Measurements from ENCODE around the gene TUSC2.
A peak's percentile ranks its signal among the peaks of the same experiment; 100 is the strongest.
"Not testable (repeated sequence)": the region's sequence is repeated elsewhere in the genome, so short reads cannot be mapped to it uniquely, and the experiment has no call there.

Gene TUSC2

GRCh38 chr3:50316657-50317242, 11.3 kb downstream of the TUSC2 start:
- FAIRE-seq, result no peak

- no peak for FAIRE-seq
Observed at GRCh38 chr3:50314816-50315215, 13.2 kb downstream of the TUSC2 start.

- no peak for FAIRE-seq
Observed at GRCh38 chr3:50314342-50314741, 13.7 kb downstream of the TUSC2 start.

GRCh38 chr3:50312041-50312440, 16.0 kb downstream of the TUSC2 start:
- FAIRE-seq, result not testable (repeated sequence)

GRCh38 chr3:50304601-50305000, 23.4 kb downstream of the TUSC2 start:
- FAIRE-seq, result no peak

DNA sequence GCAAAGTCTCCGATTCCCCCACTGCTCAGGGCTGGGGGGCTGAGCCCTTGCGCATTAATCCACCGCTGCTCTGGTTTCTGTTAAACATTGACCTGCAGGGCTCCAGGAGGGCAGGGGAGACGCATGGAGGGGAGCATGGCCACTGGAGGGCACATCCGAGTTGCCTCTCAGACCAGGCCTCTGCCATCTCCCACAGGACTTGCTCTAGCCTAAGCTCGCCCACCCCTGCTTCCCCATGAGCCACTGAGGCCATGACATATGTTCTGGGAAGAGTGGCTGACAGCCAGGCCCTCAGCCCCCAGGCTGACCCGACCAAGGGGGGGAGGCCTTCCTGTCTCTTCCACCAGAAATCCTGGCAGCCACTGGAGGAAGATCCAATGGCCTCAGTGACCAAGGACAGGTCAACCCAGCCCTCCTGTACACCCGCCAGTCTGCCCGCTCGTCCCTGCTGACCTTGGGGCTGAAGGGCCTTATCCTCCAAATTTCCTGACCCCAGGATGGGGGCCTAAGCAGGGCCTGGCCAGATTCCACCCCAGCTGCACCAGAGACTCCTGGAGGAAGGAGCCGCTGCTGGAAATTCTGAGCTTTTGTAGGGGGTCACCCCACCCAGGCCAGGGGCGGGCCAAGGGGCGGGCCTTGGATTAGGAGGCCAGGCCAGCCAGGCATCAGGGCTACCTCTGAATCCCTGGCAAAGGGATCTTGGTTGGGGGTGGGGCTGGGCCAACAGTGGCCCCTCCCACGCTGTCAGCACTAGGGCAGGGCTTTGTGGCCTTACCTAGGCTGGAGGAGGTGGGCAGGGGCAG, 24.8 kb downstream of the TUSC2 start, which contains the start of gene HYAL1:
Gene HYAL1, minus strand, starts transcription at position 562 of the 803 bp plus-strand sequence. CDS start 618 bp downstream, outside the sequence.
- no peak for FAIRE-seq

- no peak for FAIRE-seq
Observed at GRCh38 chr3:50302095-50303012, 25.7 kb downstream of the TUSC2 start.

GRCh38 chr3:50300681-50301254, 27.3 kb downstream of the TUSC2 start:
- FAIRE-seq, result no peak

DNA sequence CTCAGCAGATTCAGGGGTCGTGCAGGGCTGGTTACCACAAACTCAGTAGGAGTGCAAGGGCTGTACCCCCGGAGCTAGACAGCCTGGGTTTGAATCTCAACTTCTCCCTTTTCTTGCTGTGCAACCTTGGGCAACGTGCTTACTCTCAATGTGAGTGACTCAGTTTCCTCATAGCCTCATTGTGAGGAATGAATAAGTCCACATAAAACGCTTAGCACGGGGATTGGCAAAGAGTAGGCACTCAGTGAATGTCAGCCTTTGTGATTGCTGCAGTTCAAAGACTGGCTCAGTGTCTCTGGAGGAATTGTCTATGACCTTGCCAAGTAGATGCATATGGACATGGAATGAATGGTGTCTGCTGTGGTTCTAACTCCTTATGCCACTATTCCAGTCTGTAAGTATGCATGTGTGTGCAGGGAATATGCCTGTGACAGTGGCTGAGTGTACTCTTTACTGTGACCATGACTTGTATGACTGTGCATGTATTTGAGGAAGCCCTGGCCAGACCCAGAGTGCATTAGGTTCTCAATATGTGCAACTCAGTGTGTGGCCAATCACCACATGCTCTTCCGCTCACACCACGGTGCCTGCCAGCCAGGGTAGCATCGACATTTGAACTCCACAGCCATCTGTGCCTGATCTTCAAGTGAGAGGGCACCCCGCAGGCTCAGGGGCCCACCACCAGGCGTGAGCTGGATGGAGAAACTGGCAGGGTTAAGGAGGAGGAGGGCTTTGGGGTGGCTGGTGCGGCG, 27.9 kb downstream of the TUSC2 start:
- no peak for FAIRE-seq

GRCh38 chr3:50299638-50299928, 28.4 kb downstream of the TUSC2 start:
- FAIRE-seq, result no peak

GRCh38 chr3:50298836-50299637, 29.0 kb downstream of the TUSC2 start, which contains the start of the genes HYAL3 and NAA80:
Gene HYAL3, minus strand, starts transcription at chr3:50299405. Its CDS starts 3,803 bp downstream, at chr3:50295602.
Gene NAA80, minus strand, starts transcription at chr3:50299405. Its CDS starts 1,942 bp downstream, at chr3:50297463.
- FAIRE-seq, result peak; percentile 93

DNA sequence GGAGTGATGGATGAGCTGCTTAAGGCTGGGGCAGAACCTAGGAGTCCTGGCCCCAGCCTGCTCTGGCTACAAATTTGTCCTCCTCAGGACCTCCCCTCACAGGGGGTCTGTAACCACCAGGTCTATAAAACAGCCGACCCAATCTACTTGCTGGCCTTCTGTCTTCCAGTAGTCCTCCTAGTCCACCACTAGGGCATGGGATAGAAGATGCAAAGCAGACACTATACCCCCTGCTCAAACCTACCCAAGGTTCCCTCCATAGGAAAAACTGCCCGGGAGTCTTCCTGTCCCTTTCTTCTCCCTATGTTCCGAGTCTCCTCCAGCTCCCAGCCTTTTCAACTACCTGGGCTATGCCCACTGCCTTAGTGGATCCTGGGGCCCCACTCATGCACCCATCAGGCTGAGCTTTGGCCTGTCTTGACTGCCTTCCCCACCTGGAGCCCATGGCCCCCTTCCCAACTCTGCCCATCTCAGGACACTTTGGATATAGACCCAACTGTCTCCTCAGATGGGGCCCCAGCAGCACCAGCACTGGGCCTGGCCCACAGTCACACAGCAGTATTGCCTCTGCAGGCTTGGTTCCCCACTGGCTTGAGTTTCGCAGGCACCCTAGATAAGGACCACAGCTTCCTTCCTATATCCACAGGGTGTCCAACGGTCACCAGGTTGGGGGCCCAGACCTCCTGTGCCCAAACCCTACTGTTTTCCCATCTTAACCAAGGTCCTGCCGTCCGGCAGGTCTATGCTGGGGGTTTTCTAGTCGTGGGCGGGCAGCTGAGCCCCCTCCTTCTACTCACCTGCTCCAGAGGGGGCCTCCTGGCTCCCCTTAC, 29.9 kb downstream of the TUSC2 start:
- no peak for FAIRE-seq

GRCh38 chr3:50297384-50297775, 30.6 kb downstream of the TUSC2 start:
- FAIRE-seq, result no peak

DNA sequence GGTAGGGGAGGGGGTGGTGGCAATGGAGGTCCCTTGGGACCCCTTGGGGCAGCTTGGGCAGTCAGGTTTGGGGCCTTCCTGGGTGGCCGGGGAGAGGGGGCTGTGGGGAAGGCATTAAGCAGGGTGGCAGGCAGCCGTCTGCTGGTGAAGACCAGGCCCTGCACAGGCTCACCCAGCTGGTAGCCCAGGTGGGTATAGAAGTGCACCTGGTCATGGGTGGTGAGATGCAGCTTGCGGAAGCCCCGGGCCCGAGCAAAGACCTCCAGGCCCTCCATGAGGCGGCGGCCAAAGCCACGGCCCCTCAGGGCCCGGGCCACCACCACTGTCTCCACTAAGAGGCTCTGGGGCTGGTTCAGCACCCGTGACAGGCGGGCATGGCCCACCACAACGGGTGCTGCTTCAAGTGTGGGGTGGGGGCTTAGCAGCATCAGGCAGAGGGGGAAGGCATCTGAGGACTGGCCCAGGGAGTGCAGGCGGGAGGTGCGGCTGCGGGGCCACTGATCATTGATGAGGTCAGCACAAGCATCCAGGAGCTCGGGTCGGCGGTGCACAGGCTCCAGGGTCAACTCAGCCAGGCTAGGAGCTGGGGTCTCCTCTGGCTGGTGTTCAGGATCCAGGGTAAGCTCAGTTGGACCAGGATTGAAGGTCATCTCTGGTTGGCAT, 31.2 kb downstream of the TUSC2 start:
- FAIRE-seq, result no peak

DNA sequence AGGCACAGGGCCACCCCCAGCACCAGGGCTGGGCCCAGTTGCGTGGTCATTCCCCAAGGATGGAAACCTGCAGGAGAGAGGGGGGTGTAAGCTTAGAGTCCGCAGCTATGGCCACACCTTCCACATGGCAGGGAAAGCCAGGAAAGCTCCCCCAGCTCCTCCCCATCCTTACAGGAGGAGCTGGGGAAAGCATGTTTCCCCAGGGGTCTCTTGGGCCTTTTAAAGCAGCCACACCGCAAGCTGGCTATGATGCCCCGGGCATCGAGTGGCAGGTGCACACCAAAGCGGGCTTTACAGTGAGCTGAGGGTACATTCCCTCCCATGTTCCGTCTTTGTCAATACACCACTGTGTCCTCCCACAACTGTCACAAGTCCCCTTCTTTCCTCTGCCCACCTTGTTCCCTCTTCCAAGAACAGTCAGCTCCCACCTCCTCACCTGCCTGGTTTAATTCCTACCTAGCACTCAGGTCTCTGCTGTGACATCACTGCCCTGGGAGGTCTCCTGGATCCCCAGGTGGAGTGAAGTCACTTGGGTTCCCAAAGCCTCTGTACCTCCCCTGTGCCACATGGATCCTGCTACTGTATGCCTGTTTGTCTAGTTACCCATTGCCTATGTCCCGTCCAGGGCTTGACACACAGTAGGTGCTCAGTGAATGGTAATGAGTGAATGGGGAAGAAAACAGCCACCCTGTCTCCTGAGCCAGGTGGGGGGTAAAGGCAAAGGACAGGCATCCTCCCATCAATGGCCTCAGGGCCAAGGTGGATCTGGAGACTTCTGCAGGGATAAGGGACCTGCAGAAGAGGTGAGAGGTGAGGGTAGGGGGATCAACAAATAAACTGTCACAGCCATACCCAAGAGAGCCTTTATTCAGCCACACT, 32.2 kb downstream of the TUSC2 start:
- no peak for FAIRE-seq

DNA sequence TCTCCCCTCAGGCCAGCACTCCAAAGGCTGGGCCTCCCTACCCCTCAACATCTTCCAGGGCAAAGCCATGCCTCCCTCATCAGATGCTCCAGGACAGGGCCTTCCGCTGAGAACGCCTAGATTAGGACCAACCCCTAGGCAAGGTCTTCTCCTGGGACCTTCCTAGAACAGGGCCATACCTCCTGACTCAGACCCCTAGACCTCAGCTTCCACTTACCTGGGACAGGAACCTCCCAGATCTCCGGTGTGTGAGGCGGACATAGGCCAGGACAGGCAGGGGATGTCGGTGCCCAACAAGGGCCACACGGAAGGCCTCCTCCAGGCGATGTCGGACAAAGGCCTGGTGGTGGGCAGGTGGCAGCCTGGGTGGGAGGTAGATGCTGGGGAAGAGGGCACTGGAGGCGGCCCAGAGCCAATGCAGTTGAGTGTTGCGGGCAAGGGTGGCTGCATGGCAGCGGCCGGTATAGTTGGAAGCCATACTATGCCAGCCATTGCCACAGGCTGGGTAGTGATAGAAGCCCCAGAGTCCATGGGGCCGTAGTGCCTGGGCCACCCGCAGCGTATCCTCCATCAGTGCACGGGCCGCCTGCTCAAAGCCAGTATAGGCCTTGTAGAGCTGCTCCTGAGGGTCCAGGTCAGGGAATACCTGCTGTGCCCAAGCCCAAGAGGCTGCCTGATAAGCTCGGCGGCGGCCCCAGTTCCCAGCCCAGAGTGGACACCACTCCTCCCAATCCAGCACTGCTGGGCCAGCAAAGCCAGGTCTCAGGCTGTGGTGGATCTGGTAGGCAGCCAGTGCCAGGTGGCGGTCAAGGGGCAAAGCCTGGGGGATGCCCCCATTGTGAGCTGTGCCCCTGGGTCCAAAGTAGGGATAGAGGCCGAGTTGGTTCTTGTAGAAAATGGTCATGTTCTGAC, 33.3 kb downstream of the TUSC2 start:
- no peak for FAIRE-seq

DNA sequence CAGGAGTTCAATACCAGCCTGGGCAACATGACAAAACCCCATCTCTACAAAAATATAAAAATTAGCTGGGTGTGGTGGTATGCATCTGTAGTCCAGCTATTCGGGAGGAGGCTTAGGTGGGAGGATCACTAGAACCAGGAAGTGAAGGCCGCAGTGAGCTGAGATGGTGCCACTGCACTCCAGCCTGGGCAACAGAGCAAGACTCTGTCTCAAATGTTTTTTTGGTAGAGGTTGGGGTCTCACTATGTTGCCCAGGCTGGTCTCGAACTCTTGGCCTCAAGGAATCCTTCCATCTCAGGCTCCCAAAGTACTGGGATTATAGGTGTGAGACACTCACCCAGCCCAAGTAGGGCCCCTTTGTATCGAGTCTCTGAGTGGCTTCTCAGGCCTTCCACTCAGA, 33.9 kb downstream of the TUSC2 start:
- no peak for FAIRE-seq
